ENCODE results near the gene RSRC2.
A peak's percentile ranks its signal among the peaks of the same experiment; 100 is the strongest.
"Not testable (repeated sequence)": the region's sequence is repeated elsewhere in the genome, so short reads cannot be mapped to it uniquely, and the experiment has no call there.

The RSRC2 gene

DNA sequence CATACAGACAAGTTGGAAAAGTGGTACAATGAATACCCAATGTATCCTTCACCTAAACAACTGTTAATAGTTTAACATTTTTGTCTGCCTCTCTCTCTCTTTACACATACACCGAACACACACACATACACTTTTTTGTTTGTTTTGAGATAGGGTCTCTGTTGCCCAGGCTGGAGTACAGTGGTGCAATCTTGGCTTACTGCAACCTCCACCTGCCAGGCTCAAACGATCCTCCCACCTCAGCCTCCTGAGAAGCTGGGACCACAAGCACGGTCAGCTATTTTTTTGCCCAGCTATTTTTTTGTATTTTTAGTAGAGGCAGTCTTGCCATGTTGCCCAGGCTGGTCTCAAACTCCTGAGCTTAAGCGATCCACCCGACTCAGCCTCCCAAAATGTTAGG, 42.8 kb downstream of the RSRC2 start:
- no peak for DNase-seq

GRCh38 chr12:122481861-122482260, 44.9 kb downstream of the RSRC2 start:
- DNase-seq, result no peak

- DNase-seq, result no peak
These were observed 46.0 kb downstream of the RSRC2 start for GRCh38 chr12:122480753-122481152.

DNA sequence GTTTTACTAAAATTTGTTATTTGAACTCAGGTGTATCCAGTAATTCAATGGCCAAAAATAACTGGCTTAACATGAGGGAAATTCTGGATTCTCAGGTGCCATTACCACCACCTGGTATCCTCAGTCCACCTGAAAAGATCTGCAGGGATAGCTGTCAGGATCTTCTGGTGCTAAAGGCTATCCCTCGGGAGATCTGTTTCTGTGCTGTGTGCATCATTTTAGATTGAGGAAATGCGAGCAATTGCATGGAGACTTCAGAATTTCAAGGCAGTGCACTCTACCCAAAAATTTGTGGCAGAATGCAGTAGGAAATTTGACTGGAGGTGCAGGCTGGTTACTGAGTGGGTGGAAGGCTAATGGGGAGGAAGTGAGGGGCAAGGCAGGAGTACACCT, 52.4 kb downstream of the RSRC2 start:
- no peak for DNase-seq

GRCh38 chr12:122473543-122474323, 53.0 kb downstream of the RSRC2 start:
- DNase-seq, result no peak

- DNase-seq, result peak; percentile 74
These were observed 55.2 kb downstream of the RSRC2 start for GRCh38 chr12:122471324-122472226.

- not testable (repeated sequence) for DNase-seq
These were observed 56.2 kb downstream of the RSRC2 start for GRCh38 chr12:122470576-122470975.

DNA sequence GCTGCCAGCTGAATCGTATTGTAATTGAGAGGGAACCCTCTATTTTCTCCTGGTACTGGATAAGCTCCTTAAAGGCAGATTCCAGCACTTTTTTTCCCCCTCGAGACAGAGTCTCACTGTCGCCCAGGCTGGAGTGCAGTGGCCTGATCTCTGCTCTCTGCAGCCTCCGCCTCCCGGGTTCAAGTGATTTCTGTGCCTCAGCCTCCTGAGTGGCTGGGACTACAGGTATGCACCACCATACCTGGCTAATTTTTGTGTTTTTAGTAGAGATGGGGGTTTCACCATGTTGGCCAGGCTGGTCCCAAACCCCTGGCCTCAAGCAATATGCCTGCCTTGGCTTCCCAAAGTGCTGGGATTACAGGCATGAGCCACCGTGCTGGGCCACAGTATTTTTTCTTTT, 56.9 kb downstream of the RSRC2 start:
- not testable (repeated sequence) for DNase-seq

DNA sequence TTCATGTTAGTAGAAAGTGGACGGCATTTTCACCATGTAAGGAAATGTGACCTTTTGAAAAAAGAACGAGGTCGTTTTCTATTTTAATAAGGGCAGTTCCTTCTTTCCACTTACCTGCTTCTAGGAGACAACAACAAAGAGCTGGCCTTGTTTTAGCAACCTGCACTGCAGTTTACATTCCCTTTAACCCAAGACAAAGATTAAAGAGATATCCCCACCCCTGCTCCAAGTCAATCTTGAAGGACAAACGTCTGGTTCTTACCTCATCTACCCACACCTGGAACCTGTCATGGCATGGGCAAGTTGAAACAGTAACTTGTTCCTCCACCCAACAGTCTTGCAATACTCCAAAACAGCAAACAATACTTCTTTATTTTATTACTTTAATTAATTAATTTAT, 58.8 kb downstream of the RSRC2 start:
- DNase-seq, result no peak

GRCh38 chr12:122464317-122465042, 62.3 kb downstream of the RSRC2 start:
- not testable (repeated sequence) for DNase-seq

DNA sequence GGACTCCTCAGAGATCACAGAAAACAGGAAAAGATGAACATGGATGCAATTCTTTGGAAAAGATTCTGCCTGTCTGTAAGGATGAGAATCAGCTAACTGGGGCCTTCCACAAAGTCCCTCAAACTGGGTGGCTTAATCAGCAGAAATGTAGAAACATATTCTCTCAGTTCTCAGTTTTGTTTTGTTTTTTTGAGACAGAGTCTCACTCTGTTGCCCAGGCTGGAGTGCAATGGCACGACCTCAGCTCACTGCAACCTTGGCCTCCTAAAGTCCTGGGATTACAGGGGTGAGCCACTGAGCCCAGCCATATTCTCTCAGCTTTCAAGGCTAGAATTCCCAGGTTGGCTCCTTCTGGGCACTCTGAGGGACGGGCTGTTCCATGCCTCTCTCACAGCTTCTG, 66.1 kb downstream of the RSRC2 start:
- no peak for DNase-seq

- no peak for DNase-seq
These were observed 66.7 kb downstream of the RSRC2 start for GRCh38 chr12:122460061-122460460.

DNA sequence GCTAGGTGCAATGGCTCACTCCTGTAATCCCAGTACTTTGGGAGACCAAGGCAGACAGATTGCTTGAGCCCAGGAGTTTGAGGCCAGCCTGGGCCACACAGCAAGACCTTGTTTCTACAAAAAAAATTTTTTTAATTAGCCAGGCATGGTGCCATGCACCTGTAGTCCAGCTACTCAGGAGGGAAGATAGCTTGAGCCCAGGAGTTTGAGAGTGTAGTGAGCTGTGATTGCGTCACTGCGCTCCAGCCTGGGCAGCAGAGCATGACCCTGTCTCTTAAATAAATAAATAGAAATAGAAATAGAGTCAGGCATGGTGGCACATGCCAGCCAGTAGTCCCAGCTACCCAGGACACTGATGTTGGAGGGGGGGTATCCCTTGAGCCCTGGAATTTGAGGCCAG, 67.5 kb downstream of the RSRC2 start:
- DNase-seq, result no peak

DNA sequence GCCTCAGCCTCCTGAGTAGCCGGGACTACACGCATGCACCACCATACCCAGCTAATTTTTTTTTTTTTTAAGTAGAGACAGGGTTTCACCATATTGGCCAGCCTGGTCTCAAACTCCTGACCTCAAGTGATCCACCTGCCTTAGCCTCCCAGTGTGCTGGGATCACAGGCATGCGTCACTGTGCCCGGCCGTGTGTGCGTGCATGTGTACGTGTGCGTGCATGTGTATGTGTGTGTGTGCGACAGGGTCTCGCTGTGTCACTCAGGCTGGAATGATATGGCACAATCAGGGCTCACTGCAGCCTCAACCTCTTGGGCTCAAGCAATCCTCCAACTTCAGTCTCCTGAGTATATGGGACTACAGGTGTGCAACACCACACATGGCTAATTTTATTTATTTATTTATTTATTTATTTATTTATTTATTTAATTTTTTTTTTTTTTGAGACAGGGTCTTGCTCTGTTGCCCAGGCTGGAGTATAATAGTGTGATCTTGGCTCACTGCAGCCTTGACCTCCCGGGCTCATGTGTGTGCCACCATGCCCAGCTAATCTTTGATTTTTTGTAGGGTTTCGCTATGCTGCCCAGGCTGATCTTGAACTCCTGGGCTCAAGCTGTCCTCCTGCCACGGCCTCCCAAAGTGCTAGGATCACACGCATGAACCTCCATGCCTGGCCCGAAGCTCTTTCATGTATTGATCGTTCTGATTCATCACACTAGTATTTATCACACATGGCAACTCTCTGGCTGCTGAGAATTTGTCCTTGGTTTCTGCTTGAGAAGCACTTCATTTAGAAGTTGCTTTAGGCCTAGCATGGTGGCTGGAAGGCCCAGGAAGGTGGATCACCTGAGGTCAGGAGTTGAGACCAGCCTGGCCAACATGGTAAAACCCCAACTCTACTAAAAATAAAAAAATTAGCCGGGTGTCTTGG, 68.4 kb downstream of the RSRC2 start:
- DNase-seq, result no peak

GRCh38 chr12:122457627-122458026, 69.1 kb downstream of the RSRC2 start:
- no peak for DNase-seq

GRCh38 chr12:122454739-122455138, 72.0 kb downstream of the RSRC2 start:
- DNase-seq, result no peak

DNA sequence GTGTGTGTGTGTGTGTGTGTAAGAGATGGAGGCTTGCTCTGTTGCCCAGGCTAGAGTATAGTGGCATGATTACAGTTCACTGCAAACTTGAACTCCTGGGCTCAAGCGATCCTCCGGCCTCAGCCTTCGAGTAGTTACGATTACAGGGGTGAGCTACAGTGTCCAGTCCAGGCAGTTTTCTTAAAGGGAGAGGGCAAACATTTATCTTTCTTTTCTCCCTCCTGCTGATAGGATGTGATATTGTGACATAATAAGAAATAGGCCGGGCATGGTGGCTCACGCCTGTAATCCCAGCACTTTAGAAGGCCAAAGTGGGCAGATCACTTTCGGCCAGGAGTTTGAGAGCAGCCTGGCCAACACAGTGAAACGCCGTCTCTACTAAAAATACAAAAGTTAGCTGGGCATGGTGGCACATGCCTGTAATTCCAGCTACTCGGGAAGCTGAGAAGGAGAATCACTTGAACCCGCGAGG, 72.5 kb downstream of the RSRC2 start:
- no peak for DNase-seq

Data from CD4-positive, alpha-beta T cell treated with Interleukin-21 for 1 hour (primary cell).